HG03442 (cell line): ENCODE results near the gene STPG2.

Experiments used
- ATAC-seq: cut with Tn5 transposase; IDR thresholded peaks from one replicate; pipeline ENCODE4 v1.9.1; 2021; ENCODE audit warnings: mild to moderate bottlenecking, moderate library complexity; ENCODE audit not compliant: unreplicated experiment

STPG2 gene

GRCh38 chr4:97836662-97837061 lies 306.6 kb downstream of the STPG2 start:
- no peak for ATAC-seq

DNA sequence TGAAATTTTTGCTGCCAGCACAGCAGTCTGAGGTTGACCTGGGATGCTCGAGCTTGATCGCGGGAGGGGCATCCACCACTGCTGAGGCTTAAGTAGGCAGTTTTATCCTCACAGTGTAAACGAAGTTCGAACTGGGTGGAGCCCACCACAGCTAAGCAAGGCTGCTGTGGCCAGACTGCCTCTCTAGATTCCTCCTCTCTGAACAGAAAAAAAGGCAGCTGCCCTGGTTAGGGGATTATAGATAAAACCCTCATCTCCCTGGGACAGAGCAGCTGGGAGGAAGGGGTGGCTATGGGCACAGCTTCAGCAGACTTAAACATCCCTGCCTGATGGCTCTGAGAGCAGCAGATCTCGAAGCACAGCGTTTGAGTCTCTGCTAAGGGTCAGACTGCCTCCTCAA lies 314.6 kb downstream of the STPG2 start:
- no peak for ATAC-seq

DNA sequence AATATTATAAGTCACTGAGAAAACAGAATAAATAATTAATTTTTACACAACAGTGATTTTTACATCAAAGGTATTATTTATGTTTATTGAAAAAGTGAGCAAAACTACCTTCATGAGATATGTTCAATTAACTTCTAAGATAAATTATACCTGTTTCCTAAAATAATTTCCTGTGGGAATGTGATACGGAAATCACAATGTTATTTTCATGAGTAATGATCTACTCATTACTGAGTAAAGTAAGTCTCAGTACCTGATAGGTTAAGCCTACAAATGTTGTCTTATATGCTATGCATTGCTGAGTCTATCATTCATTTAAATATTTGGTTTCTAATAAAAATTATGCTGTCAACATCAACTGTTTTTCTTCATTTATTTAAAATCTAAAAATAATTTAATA lies 324.0 kb downstream of the STPG2 start:
- ATAC-seq = no peak

DNA sequence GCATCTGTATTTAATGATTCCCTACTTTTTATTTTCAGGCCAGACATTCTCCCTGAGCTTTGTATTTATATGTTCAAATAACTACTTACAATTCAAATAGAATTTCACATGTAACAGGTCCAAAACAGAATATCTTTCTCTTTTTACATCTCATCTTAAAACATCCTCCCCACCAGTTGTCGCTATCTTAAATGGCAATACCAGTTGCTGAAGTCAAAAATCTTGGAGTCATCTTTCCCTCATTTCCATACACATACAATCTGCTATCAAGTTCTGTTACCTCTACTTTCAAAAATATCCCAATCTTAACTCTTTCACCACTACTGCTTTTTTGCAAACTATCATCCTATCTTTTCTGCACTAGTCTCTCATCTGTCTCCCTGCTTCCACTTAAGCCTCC lies 330.5 kb downstream of the STPG2 start:
- ATAC-seq = no peak

DNA sequence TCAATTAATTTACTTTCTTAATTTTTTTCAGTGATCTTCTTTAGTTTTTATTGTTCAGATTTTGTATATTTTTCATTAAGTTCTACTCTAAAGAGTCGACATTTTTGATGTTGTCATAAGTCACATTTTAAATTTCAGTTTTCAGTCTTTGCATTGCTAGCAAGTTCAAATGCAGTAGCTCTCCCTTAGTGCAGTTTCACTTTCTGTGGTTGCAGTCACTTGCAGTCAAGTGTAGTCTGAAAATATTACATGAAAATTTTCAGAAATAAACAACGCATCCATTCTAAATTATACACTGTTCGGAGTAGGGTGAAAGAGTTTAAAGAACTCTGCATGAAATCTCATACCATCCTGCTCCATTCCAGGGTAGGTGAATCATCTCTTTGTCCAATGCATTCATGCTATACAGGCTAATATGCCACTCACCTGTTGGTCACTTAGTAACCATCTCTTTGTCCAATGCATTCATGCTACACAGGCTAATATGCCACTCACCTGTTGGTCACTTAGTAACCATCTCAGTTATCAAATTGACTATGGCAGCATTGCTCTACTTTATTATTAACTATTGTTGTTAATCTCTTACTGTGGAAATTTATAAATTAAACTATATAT lies 356.9 kb downstream of the STPG2 start:
- ATAC-seq = no peak

DNA sequence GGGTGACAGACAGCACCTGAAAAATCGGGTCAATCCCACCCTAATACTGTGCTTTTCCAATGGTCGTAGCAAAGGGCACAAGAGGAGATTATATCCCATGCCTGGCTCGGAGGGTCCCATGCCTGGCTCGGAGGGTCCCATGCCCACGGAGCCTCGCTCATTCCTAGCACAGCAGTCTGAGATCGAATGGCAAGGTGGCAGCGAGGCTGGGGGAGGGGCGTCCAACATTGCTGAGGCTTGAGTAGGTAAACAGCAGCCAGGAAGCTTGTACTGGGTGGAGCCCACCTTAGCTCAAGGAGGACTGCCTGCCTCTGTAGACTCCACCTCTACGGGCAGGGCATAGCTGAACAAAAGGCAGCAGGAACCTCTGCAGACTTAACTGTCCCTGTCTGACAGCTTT lies 365.1 kb downstream of the STPG2 start:
- ATAC-seq = no peak

- no peak for ATAC-seq
Observed at GRCh38 chr4:97774347-97774989, 368.8 kb downstream of the STPG2 start.

- no peak for ATAC-seq
Observed at GRCh38 chr4:97770222-97770621, 373.1 kb downstream of the STPG2 start.

DNA sequence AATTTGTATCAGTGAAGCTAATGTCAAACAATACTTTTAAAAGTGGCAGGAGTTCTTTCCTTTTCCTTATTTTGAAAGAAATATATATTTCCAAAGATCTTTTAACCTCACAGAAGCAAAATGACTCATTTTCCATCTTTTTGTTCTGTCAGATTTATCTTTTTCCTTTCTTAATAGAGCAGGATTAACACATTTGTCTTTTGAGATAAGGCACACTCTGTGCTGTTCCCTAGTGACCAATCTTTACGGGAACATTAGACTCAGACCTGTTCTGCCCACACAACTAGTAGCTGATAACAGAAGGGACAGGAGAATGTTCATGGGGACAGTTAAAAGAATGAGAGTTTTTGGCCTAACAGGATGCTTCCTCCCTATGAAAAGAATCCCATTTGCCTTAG lies 381.2 kb downstream of the STPG2 start:
- ATAC-seq = no peak

GRCh38 chr4:97761445-97762114 lies 381.7 kb downstream of the STPG2 start:
- ATAC-seq = no peak

- ATAC-seq = no peak
Observed at GRCh38 chr4:97759785-97760184, 383.5 kb downstream of the STPG2 start.

DNA sequence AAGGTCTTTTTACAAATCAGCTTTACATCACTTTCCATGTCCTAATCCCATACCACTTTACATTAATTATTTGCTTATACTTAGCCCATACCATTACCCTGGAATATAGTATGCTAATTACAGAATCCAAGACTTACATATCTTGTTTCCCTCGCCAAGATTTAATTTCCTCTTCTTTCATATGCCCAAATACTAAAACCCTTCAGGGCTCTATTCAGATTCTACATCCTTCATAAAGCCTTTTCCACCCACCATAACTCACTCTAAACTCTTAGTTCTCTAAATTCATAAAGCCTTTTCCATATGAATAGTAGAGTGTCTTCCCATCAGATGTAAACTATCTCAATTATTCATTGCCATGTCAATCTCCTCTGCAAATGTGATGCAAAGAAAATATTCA lies 390.7 kb downstream of the STPG2 start:
- ATAC-seq = no peak

DNA sequence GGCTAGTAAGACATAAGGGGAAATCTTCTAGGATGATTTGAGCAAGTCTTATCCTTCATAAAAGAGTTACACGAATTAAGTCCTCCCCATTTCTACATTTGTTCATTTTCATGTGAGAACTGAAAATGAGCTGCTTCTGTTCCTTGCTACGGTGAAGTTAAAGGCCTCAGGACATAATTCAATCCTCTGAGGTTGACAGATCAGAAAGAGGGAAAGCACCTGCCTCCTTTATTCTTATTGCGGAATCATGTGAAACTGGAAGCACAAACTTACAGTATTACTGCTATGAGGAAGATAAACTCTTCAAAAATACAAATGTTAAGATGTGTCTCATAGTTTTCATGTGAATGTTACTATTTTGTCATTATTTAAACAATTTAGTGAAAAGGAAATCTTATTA lies 395.3 kb downstream of the STPG2 start:
- ATAC-seq = no peak

GRCh38 chr4:97720869-97721432 lies 422.3 kb downstream of the STPG2 start:
- no peak for ATAC-seq

GRCh38 chr4:97691111-97691605 lies 452.1 kb downstream of the STPG2 start:
- ATAC-seq = no peak

- no peak for ATAC-seq
Observed at GRCh38 chr4:97670703-97671269, 472.5 kb downstream of the STPG2 start.

DNA sequence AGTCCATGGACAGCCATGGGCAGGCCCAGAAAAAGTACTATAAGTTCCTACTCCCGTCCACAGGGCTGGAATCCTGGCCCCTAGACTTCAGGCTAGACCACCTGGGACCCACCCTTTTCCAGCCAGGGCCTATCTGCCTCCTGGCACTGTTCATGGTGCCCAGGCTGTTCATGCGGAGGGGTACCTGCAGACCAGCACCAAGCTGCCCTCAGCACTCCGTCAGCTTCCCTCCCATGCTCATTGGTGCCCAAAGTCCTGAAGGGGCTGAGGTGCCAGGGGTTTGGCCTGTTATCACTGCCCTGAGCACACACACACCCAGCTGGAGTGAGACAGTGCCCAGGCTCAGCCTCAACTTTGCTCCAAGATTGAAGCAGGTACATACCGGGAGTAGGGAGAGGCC lies 477.7 kb downstream of the STPG2 start:
- ATAC-seq = no peak

DNA sequence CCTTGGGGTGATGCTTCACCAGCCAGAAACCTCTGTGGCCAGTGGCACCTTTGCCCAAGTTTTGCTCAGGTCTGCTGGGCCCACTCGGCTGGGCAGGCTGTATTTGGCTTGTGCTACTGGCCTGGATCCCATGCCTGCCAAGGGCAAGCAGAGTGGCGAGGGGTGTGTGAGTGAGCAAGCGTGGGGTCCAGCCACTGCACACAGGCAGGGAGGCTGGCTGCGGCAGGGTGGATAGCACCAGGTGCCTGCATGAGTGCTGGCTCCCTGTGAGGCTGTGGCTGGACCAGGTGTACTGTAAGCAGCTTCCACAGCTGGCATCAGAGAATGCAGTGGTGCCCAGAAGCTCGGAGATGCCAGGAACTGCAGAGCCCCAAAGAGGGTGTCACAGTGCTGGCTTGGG lies 478.5 kb downstream of the STPG2 start:
- ATAC-seq = no peak

DNA sequence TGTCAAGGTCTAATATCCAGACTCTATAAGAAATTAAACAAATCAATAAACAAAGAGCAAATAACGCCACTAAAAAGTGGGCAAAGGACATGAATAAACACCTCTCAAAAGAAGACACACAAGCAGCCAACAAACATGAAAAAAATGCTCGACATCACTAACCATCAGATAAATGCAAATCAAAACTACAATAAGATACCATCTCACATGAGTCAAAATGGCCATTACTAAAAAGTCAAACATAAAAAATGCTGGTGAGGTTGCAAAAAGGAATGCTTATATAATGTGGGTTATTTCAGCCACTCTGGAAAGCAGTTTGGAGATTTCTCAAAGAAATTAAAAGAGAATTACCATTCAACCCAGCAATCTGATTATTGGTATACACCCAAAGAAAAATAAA lies 481.1 kb downstream of the STPG2 start:
- ATAC-seq = no peak

DNA sequence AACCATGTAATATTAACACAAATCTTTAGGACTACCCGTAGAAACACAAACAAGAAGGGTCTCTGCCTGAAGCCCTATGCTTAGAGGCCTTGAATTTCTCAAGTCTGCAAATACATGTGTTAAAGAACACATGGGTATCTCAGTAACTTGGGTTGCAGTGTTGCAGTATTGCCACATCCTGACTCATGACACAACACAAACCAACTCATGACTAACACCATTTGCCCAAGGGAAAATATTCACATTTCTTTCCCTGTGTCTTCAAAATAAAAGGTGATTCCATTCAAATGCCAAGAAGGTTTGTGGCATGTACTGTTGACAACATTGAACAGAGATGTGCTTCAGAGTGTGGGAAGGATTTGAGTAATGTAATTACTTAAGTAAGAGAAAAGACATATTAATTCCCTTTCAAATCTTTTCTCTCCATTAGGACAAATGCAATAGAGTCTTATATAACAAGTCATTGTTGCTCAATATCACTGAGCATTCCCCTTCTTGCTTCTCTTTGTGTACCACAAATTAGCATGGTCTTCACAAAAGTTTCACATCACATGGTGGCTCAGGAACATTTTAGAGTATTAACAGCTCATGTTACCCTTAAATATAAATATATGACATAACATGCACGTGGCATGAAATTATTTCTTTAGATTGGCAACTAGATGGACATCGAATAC lies 487.1 kb downstream of the STPG2 start:
- no peak for ATAC-seq

- ATAC-seq = no peak
Observed at GRCh38 chr4:97653701-97654100, 489.6 kb downstream of the STPG2 start.
